Tibial artery (tissue), 4 donors: ENCODE measurements around the gene ZNF14.
"Not testable (repeated sequence)": the region's sequence is repeated elsewhere in the genome, so short reads cannot be mapped to it uniquely, and the experiment has no call there.

Source experiments
- DNase-seq, 2 donors: peaks; one replicate each; pipeline ENCODE4 v3.0.0-alpha.2; 2019
- H3K27ac ChIP-seq, 2 donors: fragments of 200-600 bp; sonication (generic) in 1 of 2; 1 replicate in 1 of 2; 2 replicates in 1 of 2; pipeline ENCODE4 v1.5.1; 2018 to 2019; ENCODE audit warnings: mild to moderate bottlenecking in 1 of 2
- H3K27me3 ChIP-seq, 2 donors: fragments of 200-600 bp; sonication (generic) in 1 of 2; one replicate each; pipeline versions ENCODE4 v1.5.1 to v1.6.0; 2016 to 2019
- H3K36me3 ChIP-seq, 3 donors: fragments of 200-600 bp; sonication (generic) in 2 of 3; one replicate each; pipeline ENCODE4 v1.5.1; 2016 to 2019; ENCODE audit warnings: mild to moderate bottlenecking in 2 of 3
- H3K4me1 ChIP-seq, 4 donors: fragments of 200-600 bp; sonication (generic) in 2 of 4; 1 replicate in 3 of 4; 2 replicates in 1 of 4; pipeline ENCODE4 v1.5.1; 2016 to 2019
- H3K4me3 ChIP-seq, 2 donors: fragments of 200-600 bp; sonication (generic) in 1 of 2; 1 replicate in 1 of 2; 2 replicates in 1 of 2; pipeline ENCODE4 v1.5.1; 2018 to 2019; ENCODE audit warnings: mild to moderate bottlenecking in 2 of 2
- H3K9me3 ChIP-seq, 3 donors: fragments of 200-600 bp; sonication (generic) in 1 of 3; one replicate each; pipeline ENCODE4 v1.5.1; 2016 to 2019
- intact Hi-C: fragments of 100-400 bp; cut with DNase I; formaldehyde crosslinking; loops from one replicate; pipeline ENCODE4 v1.15.0; 2023; ENCODE audit warnings: low total_unique reads
- TF ChIP-seq, protein P1 (sequence below), 2 experiments: fragments of 200-600 bp in 1 of 2; fragments of 450-650 bp in 1 of 2; IDR thresholded peaks; one replicate each; pipeline ENCODE4 v1.5.1; 2017 to 2019; ENCODE audit warnings: antibody characterized with exemption in 2 of 2, mild to moderate bottlenecking in 1 of 2, moderate library complexity in 1 of 2

ZNF14 gene

DNA sequence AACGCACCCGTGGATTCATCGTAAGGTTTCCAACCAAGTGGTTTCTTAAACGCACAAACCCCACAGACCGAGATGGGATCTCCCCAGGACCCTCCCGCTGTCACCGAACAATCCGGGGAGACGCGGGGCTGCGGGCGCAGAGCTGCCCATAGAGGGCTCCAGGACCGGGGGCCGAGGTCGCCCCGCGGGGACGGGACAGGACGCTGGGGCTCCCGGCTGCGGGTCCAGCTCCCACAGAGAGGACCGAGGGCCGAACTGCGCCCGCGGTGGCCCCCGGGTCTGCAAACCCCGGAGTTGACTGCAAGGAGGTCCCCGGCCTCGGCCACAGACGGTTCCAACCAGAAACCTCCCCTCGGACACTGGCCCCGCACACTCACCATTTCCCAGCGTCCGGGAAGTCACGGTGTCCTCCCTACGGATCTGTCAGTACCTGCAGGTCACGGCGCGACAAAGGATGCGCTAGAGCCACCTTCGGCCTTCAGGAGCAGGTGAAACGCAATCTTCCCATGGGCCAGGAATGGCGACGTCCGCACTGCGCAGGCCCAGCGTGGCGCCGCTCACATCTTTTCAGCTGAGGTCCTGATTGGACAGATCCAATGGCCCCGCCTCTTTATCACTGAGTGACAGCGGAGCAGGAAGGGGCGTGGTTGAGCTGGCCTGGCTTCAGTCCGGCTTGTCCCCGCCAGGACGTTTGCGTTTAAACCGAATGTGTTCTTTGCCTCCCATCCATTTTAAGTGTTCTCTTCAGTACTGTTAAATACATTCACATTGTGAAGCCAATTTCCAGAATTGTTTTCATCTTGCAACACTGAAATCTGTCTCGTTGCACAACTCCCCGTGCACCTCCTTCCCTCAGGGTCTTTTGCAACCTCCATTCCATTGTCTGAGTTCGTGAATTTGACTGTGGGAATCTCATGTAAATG, at the start of gene ZNF14:
Gene ZNF14, minus strand, starts transcription at position 534 of the 923 bp plus-strand sequence. Its CDS starts 154 bp downstream, at position 380.
- H3K4me1 ChIP-seq: peaks cover 0 to 13% (median 5%) of the 10 kb centered on the region in 4 donors
- peak within 1 kb of the TSS; percentile 75 for H3K4me3 ChIP-seq
- H3K36me3 ChIP-seq: peaks cover 28 to 30% (median 28%) of the 10 kb centered on the region in 3 donors
- H3K9me3 ChIP-seq: peaks cover 0 to 21% (median 16%) of the 10 kb centered on the region in 3 donors
- intact Hi-C loops: loop anchor here (5.0 kb wide), 2 partner anchors 66 to 434 kb away; partner anchors contain the start of genes ZNF101 and ZNF486
- no peaks in the 10 kb centered on the region for H3K27me3 ChIP-seq
- peak within 1 kb of the TSS; percentile 72 to 81 for H3K27ac ChIP-seq
- TF ChIP-seq, protein P1, sequence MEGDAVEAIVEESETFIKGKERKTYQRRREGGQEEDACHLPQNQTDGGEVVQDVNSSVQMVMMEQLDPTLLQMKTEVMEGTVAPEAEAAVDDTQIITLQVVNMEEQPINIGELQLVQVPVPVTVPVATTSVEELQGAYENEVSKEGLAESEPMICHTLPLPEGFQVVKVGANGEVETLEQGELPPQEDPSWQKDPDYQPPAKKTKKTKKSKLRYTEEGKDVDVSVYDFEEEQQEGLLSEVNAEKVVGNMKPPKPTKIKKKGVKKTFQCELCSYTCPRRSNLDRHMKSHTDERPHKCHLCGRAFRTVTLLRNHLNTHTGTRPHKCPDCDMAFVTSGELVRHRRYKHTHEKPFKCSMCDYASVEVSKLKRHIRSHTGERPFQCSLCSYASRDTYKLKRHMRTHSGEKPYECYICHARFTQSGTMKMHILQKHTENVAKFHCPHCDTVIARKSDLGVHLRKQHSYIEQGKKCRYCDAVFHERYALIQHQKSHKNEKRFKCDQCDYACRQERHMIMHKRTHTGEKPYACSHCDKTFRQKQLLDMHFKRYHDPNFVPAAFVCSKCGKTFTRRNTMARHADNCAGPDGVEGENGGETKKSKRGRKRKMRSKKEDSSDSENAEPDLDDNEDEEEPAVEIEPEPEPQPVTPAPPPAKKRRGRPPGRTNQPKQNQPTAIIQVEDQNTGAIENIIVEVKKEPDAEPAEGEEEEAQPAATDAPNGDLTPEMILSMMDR (IDR thresholded peaks at IDR 0.05): no peak
- peak; percentile 96 for DNase-seq

DNA sequence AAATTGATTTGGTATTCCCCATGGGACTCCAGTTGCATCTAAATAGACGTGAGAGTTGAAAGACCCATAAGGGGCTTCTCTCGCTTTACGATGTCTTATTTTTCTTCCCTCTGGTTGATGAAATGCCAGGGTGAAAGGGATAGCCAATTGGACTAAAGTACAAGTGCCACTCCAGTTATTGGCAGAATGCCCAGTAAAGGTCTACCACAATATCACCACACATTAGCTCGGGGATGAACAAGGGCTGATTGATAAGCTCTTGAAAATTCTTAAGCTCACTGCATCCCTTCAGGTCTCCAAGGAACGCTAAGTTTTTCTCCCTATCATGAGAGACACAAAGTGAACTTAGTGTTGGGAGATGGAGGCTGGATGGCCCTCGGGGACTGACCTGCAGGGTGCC, 48.9 kb upstream of the ZNF14 start:
- H3K27ac ChIP-seq, DNase-seq, H3K9me3 ChIP-seq, H3K36me3 ChIP-seq, intact Hi-C loops, H3K27me3 ChIP-seq, H3K4me3 ChIP-seq: not testable (repeated sequence)
- peaks cover 0 to 13% (median 8%) of the 10 kb centered on the region in 4 donors for H3K4me1 ChIP-seq

DNA sequence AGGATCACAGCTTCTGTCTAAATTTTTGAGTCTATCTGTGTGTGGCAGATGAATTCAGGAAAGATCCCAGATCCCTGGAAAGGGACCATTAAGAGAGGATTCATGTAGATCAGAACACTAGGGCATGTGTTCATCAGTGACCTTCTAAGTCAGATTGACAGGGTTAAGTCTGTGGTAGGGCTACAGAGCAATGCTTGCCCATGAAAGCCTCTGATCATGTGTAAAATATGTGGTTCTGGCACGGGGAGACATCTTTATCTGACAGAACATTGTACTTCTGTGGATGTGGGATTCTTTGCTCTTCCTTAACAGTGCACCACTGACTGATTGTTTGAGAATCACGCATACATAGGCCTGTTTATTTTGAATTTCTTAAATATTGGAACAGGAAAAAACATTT, 45.8 kb upstream of the ZNF14 start:
- TF ChIP-seq, protein P1 (IDR thresholded peaks at IDR 0.05): no peak
- no peak for DNase-seq
- Histone ChIP-seq H3K36me3 (no peaks in the 10 kb centered on the region), H3K4me3 (no peak overlapping the region), H3K9me3 (no peaks in the 10 kb centered on the region), H3K4me1 (peaks cover 0 to 22% (median 15%) of the 10 kb centered on the region in 4 donors), H3K27ac (no peak overlapping the region), H3K27me3 (no peaks in the 10 kb centered on the region)
- intact Hi-C loops: no loop called here

DNA sequence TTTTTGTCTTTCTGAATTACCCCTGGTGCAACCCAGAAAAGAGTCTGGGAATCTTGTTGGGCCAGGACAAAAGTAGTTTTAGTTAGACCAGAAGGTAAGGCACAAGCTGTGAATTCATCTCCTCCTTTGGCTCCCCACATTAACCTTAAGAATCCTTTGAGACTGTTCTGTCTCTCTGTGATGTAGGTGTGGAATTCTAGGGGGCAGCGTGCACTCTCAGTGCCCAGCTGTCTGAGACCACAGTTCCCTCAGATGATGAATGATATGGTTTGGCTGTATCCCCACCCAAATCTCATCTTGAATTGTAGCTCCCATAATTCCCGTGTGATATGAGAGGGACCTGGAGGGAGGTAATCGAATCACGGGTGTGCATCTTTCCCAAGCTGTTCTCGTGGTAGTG, 44.8 kb upstream of the ZNF14 start:
- intact Hi-C loops: no loop called here
- Histone ChIP-seq H3K4me3 (no peak overlapping the region), H3K36me3 (no peaks in the 10 kb centered on the region)

DNA sequence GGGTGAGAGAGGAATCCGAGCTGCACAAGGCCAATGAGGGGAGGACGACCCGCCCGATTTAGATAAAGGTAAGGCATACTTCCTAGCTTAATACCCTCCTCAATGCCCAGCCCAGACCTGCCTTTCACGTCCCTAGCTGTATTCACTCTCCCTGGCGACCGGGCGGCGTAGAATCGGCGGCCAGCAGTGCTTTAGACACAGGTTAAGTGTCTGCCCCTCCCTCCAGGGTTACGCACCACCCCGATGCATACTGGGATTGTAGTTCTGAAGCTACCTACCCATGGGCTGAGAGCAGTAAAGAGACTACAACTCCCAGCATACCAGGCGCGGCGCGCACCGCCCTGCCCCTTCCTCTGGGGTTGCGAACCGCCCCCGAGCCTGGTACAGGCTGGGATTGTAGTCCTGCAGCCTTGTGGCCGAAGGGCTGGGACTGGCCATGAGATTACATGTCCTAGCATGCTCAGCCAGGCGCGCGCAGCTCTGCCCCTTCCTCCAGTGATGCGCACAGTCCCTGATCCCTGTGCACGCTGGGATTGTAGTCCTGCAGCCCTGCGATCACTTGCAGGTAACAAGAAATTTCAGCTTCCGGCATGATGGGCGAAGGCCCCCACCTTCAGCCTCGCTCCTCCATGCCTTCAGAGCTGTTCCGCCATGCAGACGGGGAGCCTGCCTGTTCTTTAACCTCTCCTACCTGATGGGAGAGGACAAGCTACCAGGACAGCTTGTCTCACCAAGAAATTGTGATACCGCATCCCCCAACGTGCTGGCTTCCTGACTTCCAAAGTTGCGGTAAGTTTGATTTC, 43.5 kb upstream of the ZNF14 start:
- TF ChIP-seq, protein P1 (IDR thresholded peaks at IDR 0.05): no peak
- peaks cover 0 to 22% (median 15%) of the 10 kb centered on the region in 4 donors for H3K4me1 ChIP-seq
- H3K4me3 ChIP-seq: peak overlapping the region; percentile 64 to 77
- no peaks in the 10 kb centered on the region for H3K27me3 ChIP-seq
- H3K27ac ChIP-seq: peak overlapping the region; percentile 70 to 76
- intact Hi-C loops: no loop called here
- peak; percentile 99 for DNase-seq
- no peaks in the 10 kb centered on the region for H3K9me3 ChIP-seq
- no peaks in the 10 kb centered on the region for H3K36me3 ChIP-seq

More for the DNA sequence above, 44.8 kb upstream of the ZNF14 start:
- Histone ChIP-seq H3K27ac (no peak overlapping the region), H3K27me3 (no peaks in the 10 kb centered on the region), H3K9me3 (no peaks in the 10 kb centered on the region), H3K4me1 (peaks cover 0 to 22% (median 15%) of the 10 kb centered on the region in 4 donors)
- DNase-seq: no peak
- TF ChIP-seq, protein P1 (IDR thresholded peaks at IDR 0.05): no peak
